GM23338 (cell line): ENCODE data around the gene STAMBP. TPM values are rescaled to one million over a fixed set of nuclear protein-coding genes. Genes with fewer than 3 reads are reported as not detected.

ENCODE experiments used
- ATAC-seq: fragments of 200-7000 bp; cut with Tn5 transposase; 3 replicates; pipeline ENCODE4 v1.9.1; 2020
- DNase-seq: peaks from one replicate; pipeline ENCODE4 v3.0.0-alpha.2; 2015; ENCODE audit warnings: low spot score
- H2AFZ ChIP-seq: fragments of 200-600 bp; sonication (generic); 2 replicates; pipeline ENCODE4 v1.8.0; 2016; ENCODE audit warnings: antibody characterized with exemption, mild to moderate bottlenecking, moderate library complexity
- H3F3A ChIP-seq: fragments of 200-600 bp; sonication (generic); replicated peaks from 2 replicates; pipeline ENCODE4 v1.8.0; 2017; ENCODE audit warnings: antibody characterized with exemption, mixed run types, low read depth
- H3K27ac ChIP-seq: fragments of 200-600 bp; sonication (generic); 2 replicates; pipeline ENCODE4 v1.6.1; 2016; ENCODE audit warnings: low read depth
- H3K27me3 ChIP-seq: fragments of 200-600 bp; sonication (generic); 2 replicates; pipeline ENCODE4 v1.8.0; 2016; ENCODE audit warnings: mild to moderate bottlenecking, mixed run types, moderate library complexity; ENCODE audit not compliant: insufficient read depth
- H3K36me3 ChIP-seq: fragments of 200-600 bp; sonication (generic); 2 replicates; pipeline ENCODE4 v1.8.0; 2016; ENCODE audit warnings: mild to moderate bottlenecking; ENCODE audit not compliant: insufficient read depth
- H3K4me1 ChIP-seq: fragments of 200-600 bp; sonication (generic); 2 replicates; pipeline ENCODE4 v1.8.0; 2016; ENCODE audit warnings: mild to moderate bottlenecking, moderate library complexity; ENCODE audit not compliant: insufficient read depth
- H3K4me2 ChIP-seq: fragments of 200-600 bp; sonication (generic); 2 replicates; pipeline ENCODE4 v1.7.1; 2017; ENCODE audit warnings: mixed run types
- H3K4me3 ChIP-seq: fragments of 200-600 bp; sonication (generic); 2 replicates; pipeline ENCODE4 v1.6.1; 2016; ENCODE audit warnings: mixed run types
- H3K79me2 ChIP-seq: fragments of 200-600 bp; sonication (generic); replicated peaks from 2 replicates; pipeline ENCODE4 v1.8.0; 2017; ENCODE audit warnings: mild to moderate bottlenecking; ENCODE audit not compliant: insufficient read depth
- H3K9me2 ChIP-seq: fragments of 200-600 bp; sonication (generic); 2 replicates; pipeline ENCODE4 v1.8.0; 2017; ENCODE audit not compliant: insufficient read depth
- H4K20me1 ChIP-seq: fragments of 200-600 bp; sonication (generic); replicated peaks from 2 replicates; pipeline ENCODE4 v1.8.0; 2017; ENCODE audit warnings: mild to moderate bottlenecking; ENCODE audit not compliant: insufficient read depth
- H3K27ac Mint-ChIP-seq: 2 replicates; pipeline ENCODE4 v1.8.0; 2020; ENCODE audit warnings: inconsistent platforms, mild to moderate bottlenecking, moderate library complexity, mixed read lengths
- H3K27me3 Mint-ChIP-seq: 3 replicates; pipeline ENCODE4 v1.8.0; 2022; ENCODE audit warnings: low read depth, mild to moderate bottlenecking, moderate library complexity, mixed read lengths, inconsistent platforms; ENCODE audit not compliant: insufficient read depth, poor library complexity
- H3K36me3 Mint-ChIP-seq: 3 replicates; pipeline ENCODE4 v1.8.0; 2021; ENCODE audit warnings: low read depth, mild to moderate bottlenecking, inconsistent platforms, moderate library complexity, mixed read lengths
- H3K4me1 Mint-ChIP-seq: 3 replicates; pipeline ENCODE4 v1.8.0; 2020; ENCODE audit warnings: mild to moderate bottlenecking, inconsistent platforms, mixed read lengths
- H3K4me3 Mint-ChIP-seq: 3 replicates; pipeline ENCODE4 v1.8.0; 2021; ENCODE audit warnings: moderate library complexity, mild to moderate bottlenecking, inconsistent platforms, mixed read lengths
- H3K9me3 Mint-ChIP-seq: 3 replicates; pipeline ENCODE4 v1.8.0; 2020; ENCODE audit warnings: moderate library complexity, mild to moderate bottlenecking, inconsistent platforms, mixed read lengths
- CREB1 ChIP-seq: fragments of 250-450 bp; sonication (Bioruptor Pico); IDR thresholded peaks from 2 replicates; pipeline ENCODE4 v1.5.0; 2020; ENCODE audit warnings: low read depth, mild to moderate bottlenecking, moderate library complexity
- CTCF ChIP-seq, 2 experiments: fragments of 200-600 bp in 1 of 2; sonication (generic) in 1 of 2; conservative IDR thresholded peaks; 2 replicates each; pipeline versions ENCODE4 v1.5.1 to v1.6.1; 2016 to 2017; ENCODE audit warnings: antibody characterized with exemption in 2 of 2, low read depth in 2 of 2, mild to moderate bottlenecking in 2 of 2, moderate library complexity in 1 of 2
- ETS1 ChIP-seq: IDR thresholded peaks from 2 replicates; pipeline ENCODE4 v1.6.1; 2016; ENCODE audit warnings: antibody characterized with exemption
- EZH2 ChIP-seq: fragments of 200-600 bp; sonication (generic); IDR thresholded peaks from one replicate; pipeline ENCODE4 v1.8.0; 2017; ENCODE audit warnings: antibody characterized with exemption, mild to moderate bottlenecking, low read depth; ENCODE audit not compliant: unreplicated experiment
- EZH2phosphoT487 ChIP-seq: fragments of 200-600 bp; sonication (generic); IDR thresholded peaks from one replicate; pipeline ENCODE4 v1.8.1; 2018; ENCODE audit warnings: antibody characterized with exemption; ENCODE audit not compliant: unreplicated experiment
- JUNB ChIP-seq: IDR thresholded peaks from one replicate; pipeline ENCODE4 v1.6.1; 2016; ENCODE audit warnings: antibody characterized with exemption; ENCODE audit not compliant: unreplicated experiment
- NANOG ChIP-seq: IDR thresholded peaks from 2 replicates; pipeline ENCODE4 v1.6.1; 2016; ENCODE audit warnings: antibody characterized with exemption, borderline replicate concordance
- POLR2AphosphoS5 ChIP-seq: IDR thresholded peaks from 2 replicates; pipeline ENCODE4 v1.6.1; 2016; ENCODE audit warnings: antibody characterized with exemption, low read depth
- REST ChIP-seq: IDR thresholded peaks from one replicate; pipeline ENCODE4 v1.6.1; 2018; ENCODE audit warnings: antibody characterized with exemption; ENCODE audit not compliant: unreplicated experiment
- STAT1 ChIP-seq: IDR thresholded peaks from one replicate; pipeline ENCODE4 v1.6.1; 2016; ENCODE audit warnings: antibody characterized with exemption; ENCODE audit not compliant: unreplicated experiment
- ZNF114 ChIP-seq: fragments of 250-450 bp; sonication (Bioruptor Pico); IDR thresholded peaks from 2 replicates; pipeline ENCODE4 v1.5.0; 2020; ENCODE audit warnings: mild to moderate bottlenecking, moderate library complexity
- ZNF331 ChIP-seq: fragments of 250-450 bp; sonication (Bioruptor Pico); IDR thresholded peaks from 2 replicates; pipeline ENCODE4 v1.5.0; 2020; ENCODE audit warnings: low read depth, mild to moderate bottlenecking, moderate library complexity
- ZNF462 ChIP-seq: fragments of 250-450 bp; sonication (Bioruptor Pico); IDR thresholded peaks from 2 replicates; pipeline ENCODE4 v1.5.0; 2020; ENCODE audit warnings: mild to moderate bottlenecking, moderate library complexity
- polyA plus RNA-seq: library from polyadenylated mRNA; unstranded; fragments of >200 nt; fragmentation: Nextera tagmentation; extraction: Ambion mirVana; gene quantifications from 2 replicates; pipeline ENCODE4 v1.2.1, GENCODE V29; 2016
- total RNA-seq: library from RNA; depleted of rRNA; stranded (reverse); fragments of >200 nt; shearing (Covaris generic); gene quantifications from 2 replicates; pipeline ENCODE4 v1.2.3, GENCODE V29; 2014

Gene STAMBP
- total and polyA plus RNA-seq, 2 experiments from 2014 or later, result 33.9 to 106 TPM

GRCh38 chr2:73844087-73844486 is 15.3 kb downstream of the STAMBP start:
- no peaks in the 10 kb centered on the region for H3K27me3 ChIP-seq
- no peak for DNase-seq
- no peak overlapping the region for H3K4me3 Mint-ChIP-seq
- H3K9me2 ChIP-seq, result no peaks in the 10 kb centered on the region
- H3K4me3 ChIP-seq, result no peak overlapping the region
- H3K36me3 Mint-ChIP-seq, result peaks cover 42% of the 10 kb centered on the region
- no peaks in the 10 kb centered on the region for H3K27me3 Mint-ChIP-seq
- TF ChIP-seq ZNF331 (CRISPR knock-in tag) (no peak), ETS1 (no peak), ZNF114 (CRISPR knock-in tag) (no peak), EZH2phosphoT487 (no peak), NANOG (no peak), JUNB (no peak), ZNF462 (CRISPR knock-in tag) (no peak), STAT1 (no peak), REST (no peak), EZH2 (no peak), CTCF (conservative IDR thresholded peaks at IDR 0.05; ENCODE audit: low read depth in 2 of 2) (no peak), CREB1 (CRISPR knock-in tag) (no peak), POLR2AphosphoS5 (no peak)
- no peaks in the 10 kb centered on the region for H3K4me1 Mint-ChIP-seq
- H3K36me3 ChIP-seq, result peaks cover 30% of the 10 kb centered on the region
- H3K79me2 ChIP-seq, result peaks cover 16% of the 10 kb centered on the region
- H3F3A ChIP-seq, result 0 out of 2 replicates have a peak, but pooled peaks cover 2% of the 10 kb centered on the region
- H3K4me1 ChIP-seq, result no peaks in the 10 kb centered on the region
- H3K9me3 Mint-ChIP-seq, result no peaks in the 10 kb centered on the region
- no peak overlapping the region for H3K4me2 ChIP-seq
- ATAC-seq, result no peak
- H3K27ac Mint-ChIP-seq, result no peak overlapping the region
- H3K27ac ChIP-seq, result no peak overlapping the region
- no peak overlapping the region for H2AFZ ChIP-seq
- H4K20me1 ChIP-seq, result peaks cover 18% of the 10 kb centered on the region; the same call in 1 of the 2 replicates
